GM19193 (cell line): ENCODE results near the gene PNMA1.

ENCODE experiments used
- POLR2A ChIP-seq: IDR thresholded peaks from 4 replicates; pipeline ENCODE4 v1.6.1; 2011; ENCODE audit not compliant: insufficient read depth, insufficient read length; ENCODE audit errors: extremely low read depth

PNMA1 gene

DNA sequence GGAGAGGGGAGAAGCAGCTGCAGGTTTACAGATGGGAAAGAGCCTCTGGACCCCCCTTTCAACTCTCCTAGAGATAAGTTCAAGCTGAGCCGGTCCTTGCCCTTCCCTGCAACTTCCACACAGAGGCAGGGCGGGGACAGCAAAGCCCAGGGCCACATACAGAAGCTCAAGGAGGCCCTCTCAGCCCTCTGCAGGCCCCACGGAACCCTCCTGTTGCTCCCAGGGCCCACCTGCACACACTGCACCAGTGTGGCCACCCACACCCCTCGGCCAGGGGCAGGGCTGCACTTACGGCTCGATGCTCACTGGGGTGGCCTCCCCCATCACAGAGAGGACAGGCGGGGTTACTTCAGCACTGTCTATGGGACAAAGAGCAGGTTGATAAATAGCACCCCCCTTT is 13.0 kb upstream of the PNMA1 start:
- TF ChIP-seq POLR2A = no peak

DNA sequence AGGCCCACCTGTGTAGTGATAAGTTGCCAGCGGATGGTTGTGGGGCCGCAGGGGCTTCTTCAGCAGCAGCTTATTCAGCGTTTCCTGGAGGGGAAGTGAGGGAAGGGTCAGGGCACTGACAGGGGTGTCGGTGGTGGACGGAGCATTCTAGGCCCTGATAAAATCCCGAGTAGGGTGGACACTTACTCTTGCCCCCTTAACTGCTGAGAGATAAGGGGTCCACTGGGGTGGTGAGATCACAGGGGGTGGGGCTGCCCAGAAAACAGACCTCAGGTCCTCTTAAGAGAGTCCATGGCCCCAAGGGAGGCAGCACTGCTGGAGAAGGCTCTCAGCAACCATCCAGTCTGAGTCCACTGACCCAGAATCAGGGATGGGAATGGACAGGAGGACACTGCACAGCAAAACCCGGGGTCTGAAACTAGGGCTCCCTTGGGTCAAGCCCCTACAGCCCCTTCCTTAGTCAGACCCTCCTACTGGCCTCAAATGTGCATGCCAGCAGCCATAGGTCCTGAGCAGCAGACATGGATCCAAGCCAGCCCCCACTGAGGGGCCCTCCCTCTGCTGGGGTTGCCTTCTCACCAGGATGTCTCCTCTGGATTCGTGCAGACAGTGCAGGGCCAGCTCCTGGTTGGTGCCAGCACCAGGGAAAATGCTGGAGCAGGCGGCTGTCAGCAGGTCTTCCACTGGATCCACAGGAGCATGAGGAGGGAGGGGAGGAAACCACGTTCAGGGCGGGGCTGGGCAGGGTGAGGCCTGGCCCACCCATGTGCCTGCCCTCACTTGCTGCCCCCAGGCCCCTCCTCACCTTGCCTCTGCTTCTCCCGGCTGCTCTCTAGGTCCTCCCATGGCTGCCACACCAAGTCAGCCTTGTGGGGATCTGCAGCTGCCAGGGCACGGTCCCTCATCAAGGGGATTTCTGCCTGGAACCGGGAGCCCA is 12.1 kb upstream of the PNMA1 start:
- no peak for TF ChIP-seq POLR2A

DNA sequence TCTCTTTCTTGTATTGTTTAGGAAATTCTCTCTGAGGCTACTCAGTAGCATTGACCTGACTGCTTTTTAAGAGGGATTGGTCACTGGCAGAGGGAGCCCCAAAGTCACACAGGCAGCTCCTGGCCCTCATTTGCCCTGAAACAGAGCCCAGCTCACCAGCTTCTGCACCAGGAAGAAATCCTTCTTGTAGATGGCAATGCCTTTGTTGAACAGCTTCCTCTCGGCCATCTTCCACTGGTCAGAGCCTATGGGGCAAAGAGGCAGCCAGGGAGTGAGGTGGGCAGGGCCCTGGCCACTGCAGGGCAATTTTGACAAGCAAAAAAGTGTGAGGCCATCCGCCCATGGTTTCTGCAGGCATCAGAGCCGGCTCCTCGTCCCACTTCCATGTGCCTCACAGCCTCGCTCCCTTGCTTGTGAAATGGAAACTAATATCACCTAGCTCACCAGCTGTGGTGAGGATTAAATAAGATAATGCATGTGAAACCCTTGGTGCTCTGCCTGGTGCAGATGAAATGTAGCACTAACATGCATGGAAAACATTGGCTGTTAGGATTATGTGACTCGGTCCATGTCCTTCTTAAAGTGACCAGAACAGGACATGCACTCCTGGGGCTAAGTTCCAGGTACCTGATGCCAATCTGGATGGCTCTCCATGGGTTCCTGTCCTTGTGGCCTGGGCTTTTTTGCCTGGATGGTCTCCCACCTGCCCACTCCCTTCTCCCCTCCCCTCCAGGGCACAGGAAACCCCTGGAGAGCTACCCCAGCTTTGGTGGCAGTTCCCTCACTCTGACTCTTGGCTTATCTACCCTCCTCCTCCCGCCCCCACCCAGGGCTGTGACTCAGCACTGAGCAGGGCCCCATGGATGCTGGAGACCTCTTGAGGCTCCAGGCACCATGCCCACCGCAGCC is 11.2 kb upstream of the PNMA1 start:
- TF ChIP-seq POLR2A = no peak

DNA sequence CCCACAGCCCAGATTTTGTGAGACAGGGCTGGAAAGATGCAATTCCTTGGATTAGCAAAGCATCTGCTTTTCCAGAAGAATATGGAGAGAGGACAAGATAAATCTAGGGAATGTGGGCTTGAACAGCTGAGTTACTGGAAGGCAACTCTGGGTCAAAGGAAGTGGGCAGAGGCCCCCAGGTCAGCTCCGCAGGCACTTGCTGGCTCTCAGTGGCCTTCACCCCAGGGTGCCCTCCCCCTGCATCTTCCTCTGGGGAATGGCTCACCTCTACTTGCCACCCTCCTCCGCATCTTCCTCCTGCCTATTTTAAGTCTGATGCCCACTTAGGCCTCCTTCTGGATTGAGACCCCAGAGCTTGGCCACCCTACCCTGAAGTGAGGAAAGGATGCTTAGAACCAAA is 10.5 kb upstream of the PNMA1 start:
- no peak for TF ChIP-seq POLR2A

DNA sequence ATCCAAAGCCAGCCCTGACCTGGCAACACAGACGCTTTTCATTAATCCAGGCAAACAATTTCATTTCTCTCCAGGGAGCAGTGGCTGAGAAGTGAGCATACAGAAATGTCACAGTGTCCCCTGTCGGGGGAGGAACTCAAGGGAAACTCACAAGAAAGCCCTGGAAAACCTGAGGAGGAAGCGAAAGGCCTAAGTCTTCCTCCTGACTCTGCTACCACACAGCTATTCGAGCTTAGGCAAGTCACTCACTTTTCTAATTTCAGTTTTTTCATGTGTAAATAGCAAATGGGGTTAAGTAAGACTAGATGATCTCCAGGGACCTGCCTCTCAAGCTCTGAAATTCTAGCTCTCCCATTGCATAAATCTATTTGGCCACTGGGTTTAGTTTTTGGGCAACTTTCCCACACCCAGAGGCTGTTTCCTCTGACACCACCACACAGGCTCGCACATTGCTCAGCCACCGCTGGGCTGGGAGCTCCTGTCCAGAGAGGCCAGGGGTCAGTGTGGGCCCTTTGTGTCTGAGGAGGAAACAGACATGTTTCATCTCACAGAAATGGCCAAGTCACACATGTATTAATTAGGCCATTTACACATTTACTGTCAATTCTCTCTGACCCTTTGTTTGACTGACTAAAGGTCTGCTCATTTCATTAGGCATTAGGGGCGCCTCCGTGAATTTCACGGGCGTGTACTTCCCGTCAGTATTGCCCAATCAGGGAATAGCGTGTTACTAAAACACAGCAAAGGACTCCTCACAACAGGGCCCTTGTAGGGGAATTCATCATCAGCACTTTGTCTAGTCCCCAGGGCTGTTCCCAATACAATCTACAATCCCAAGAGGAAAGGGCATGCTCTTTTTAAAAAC is 9.8 kb upstream of the PNMA1 start:
- no peak for TF ChIP-seq POLR2A

DNA sequence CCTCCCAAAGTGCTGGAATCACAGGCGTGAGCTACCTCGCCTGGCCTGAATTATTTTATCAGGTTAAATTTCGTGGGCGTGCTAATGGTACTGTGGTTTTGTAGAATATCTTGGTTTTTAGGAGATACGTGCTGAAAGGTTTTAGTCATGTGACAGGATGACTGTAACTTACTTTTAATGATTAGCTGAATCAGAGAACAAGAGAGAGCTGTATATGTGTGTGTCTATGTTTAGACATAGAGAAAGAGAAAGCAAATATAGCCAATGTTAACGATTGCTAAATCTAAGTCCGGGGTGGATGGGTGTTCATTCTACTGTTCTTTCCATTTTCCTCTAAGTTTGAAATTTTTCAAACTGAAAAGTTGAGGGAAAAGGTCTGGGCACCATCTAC is 9.2 kb upstream of the PNMA1 start:
- TF ChIP-seq POLR2A = no peak

DNA sequence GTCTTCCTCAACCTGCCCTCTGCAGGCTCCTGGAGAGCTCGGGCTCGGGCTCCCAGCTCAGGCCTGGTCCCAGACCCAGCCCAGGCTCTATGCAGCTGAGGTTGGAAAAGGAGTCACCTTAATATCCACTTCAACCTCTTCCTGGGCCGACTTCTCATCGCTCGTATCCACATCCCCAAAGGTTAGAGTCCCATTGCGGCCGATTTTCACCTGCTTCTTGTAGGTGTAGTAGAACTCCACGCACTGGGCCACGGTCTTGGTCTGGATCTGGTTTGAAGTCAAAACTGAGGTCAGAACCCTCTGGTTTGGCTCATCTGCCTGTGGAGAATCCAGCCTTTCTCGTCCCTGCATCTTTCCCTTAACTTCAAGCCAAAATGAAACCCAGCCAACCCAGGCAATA is 8.4 kb upstream of the PNMA1 start:
- no peak for TF ChIP-seq POLR2A

DNA sequence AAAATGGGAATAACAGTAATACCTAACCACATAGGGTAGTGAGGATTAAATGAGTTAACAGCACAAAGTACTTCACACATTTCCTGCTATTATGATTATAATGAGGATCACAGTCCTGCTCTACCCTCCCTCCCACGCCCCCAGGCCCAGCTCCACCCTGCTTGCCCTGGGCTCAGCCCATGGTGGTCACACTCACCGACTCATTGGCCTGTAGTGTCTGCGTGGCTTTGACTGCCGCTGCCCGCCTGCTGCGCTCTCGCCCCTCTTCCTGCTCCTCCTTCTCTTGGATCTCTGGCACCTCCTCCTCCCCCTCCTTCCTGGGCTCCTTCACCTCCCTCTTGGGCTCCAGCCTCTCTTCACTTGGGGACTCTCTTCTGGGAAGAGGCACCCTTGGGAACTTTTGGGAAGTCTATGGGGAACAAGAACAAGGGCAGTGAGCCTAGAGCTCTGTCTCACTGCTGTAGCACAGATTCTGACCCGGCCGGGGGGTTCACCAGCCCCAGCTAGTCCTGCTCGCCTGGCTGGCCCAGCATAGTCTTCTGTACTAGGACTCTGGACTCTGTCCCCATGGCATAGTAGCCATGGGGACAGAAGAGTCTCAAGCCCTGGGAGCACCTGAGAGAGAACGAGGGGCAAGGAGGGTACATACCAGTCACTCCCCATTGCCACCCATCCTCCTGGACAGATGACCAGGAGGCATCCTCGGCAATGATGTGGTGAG is 7.1 kb upstream of the PNMA1 start:
- no peak for TF ChIP-seq POLR2A

DNA sequence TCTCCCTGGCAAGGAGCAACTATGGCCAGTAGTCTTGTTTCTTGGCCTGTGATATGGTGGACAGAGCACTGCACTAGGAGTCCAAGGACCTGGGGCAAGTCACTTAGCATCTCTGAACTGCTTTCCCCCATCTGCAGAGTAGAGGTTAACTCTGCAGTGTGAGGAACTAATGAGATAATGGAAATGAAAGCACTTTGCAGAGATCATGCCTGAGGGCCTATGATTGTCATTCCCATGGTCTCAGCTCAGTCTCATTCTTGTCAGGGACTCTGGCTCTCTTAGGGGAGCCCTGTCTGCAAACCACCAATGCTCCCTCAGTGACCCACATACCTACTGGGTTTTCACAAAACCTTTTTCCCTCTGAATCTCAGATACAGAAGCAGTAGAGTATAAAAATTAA is 6.5 kb upstream of the PNMA1 start:
- TF ChIP-seq POLR2A = no peak

DNA sequence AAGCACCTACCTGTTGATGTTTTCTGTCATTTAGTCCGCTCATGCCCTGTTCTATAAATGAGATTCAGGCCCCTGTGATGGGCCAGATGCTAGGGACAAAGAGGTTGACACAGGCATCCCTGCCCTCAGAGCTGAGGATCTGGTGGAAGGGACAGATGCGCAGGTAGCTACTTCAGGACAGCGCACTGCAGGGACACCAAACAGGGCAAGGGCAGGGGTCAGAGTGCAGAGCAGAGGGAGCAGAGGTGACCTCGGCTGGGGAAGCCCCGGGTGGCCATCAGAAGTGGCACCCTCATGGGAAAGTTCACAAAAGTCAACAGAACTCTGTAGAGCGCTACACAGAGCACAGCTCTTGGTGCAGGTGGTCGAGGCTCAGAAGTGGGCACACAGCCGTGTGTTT is 5.6 kb upstream of the PNMA1 start:
- TF ChIP-seq POLR2A = no peak

DNA sequence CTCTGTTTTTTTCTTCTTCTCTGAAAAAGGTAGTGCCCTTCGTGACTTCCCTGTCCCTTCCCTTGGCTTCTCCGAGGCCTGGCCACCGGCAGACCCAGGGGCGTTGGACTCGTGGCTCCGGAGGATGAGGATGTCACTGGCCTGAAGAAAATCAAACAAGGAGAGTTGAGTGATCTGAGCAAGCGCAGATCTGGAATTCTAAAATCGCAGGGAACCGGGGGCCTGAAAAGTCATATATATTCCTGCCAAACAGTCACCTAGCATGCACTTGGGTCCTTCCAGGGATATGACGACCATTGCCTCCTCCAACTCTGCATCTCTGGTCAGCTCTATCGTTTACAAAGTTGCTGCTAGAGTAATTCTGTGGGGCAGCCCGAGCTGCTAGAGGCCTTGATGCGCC is 5.2 kb upstream of the PNMA1 start:
- TF ChIP-seq POLR2A = no peak

DNA sequence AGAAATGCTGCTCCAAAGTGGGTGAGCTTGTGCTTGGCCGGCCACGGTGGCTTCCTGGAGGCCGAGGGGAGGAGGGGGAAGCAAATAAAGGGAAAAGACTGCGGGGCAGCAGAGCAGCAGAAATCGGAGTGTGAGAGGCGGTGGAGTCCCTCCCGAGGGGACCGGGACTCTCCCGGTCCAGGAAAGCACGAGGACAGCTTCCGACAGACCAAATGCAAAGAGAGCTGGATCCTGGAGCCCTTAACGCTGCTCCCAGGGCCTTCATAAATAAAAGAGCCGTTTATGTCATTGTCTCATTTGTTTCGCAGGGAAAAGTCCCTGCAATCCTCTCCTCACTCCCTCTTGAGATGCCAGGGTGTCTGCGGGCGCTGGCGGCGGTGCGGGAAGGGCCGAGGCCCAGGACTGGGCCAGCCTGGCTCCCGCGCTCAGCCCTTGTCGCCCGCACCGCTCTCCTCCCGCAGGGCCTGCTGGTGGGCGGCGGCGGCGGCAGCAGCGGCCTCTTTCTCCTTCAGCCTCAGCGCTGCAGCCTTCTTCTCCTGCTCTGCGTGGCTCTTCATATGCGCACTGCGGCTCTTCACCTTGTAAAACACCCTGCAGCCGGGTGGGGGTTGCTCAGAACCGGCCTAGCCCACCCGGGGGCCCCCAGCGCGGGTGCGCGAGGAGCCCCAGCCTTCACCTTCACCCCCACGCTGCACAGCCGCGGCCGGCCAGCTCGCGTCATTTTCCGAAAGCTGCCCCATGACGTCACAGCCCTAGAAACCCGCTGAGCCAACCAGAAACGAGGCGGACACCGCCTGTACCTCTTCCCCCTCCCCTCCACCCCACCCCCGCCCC is 4.5 kb upstream of the PNMA1 start:
- TF ChIP-seq POLR2A = no peak

DNA sequence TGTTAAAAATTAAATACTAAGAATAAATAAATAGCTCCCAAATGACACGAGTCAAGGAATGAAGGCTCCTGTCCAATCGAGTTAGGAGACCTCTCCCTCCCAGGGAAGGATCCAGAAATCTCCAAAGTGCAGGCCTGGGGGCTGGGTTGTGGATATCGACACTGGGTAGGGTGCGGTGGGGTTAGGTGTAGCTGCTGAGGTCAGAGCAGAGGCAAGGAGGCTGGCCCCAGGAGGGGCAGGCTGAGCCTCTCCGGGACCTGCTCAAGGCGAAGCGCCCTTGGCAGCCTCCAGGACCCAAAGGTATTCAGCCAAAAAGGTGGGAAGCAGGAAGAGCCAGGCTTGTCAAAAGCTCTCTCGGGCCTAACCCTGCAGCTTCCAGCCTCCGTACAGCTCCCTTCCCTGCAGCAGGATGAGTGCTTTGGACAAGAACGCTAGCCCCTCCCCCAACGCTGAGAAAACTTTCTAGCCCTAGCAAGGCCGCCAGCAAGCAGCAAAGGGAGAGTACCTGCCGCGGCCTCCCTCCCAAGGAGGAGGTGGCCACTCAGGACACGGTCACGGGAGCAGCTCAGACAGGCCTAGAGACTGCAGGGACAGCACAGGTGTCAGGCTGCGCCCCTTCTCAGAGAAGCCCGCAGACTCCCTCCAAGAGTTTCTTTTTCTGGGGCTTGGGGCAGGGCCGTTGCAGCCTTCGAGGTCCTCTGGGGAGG is 3.7 kb upstream of the PNMA1 start:
- TF ChIP-seq POLR2A = no peak
